Upper lobe of right lung (tissue), 1 donor: ENCODE data around the gene RIN3. TPM values are rescaled to one million over a fixed set of nuclear protein-coding genes. Genes with fewer than 3 reads are reported as not detected.

Source experiments
- ATAC-seq: fragments of 200-7000 bp; cut with Tn5 transposase; one replicate; pipeline ENCODE4 v1.9.1; 2020; ENCODE audit warnings: mild to moderate bottlenecking, moderate library complexity
- DNase-seq: peaks from one replicate; pipeline ENCODE4 v3.0.0-alpha.2; 2020
- H3K27ac ChIP-seq: fragments of 200-600 bp; one replicate; pipeline ENCODE4 v1.8.0; 2022
- H3K27me3 ChIP-seq: fragments of 200-600 bp; one replicate; pipeline ENCODE4 v1.8.0; 2022; ENCODE audit warnings: mild to moderate bottlenecking
- H3K36me3 ChIP-seq: fragments of 200-600 bp; one replicate; pipeline ENCODE4 v1.8.0; 2022
- H3K4me1 ChIP-seq: fragments of 200-600 bp; one replicate; pipeline ENCODE4 v1.8.0; 2022
- H3K4me3 ChIP-seq: fragments of 200-600 bp; one replicate; pipeline ENCODE4 v1.8.0; 2022; ENCODE audit warnings: mild to moderate bottlenecking
- H3K9me3 ChIP-seq: fragments of 200-600 bp; one replicate; pipeline ENCODE4 v1.8.0; 2022
- CTCF ChIP-seq: fragments of 200-600 bp; IDR thresholded peaks from one replicate; pipeline ENCODE4 v1.8.0; 2022; ENCODE audit warnings: antibody characterized with exemption
- intact Hi-C: fragments of 100-400 bp; cut with DNase I; formaldehyde crosslinking; loops from one replicate; pipeline ENCODE4 v1.11.0; 2022
- total RNA-seq: library from RNA; stranded (reverse); fragmentation: NEBNext Ultra II Directional; extraction: Animal tissue kit (Norgen Biotek cat#: 25700); gene quantifications from one replicate; pipeline ENCODE4 v1.2.1, GENCODE V29; 2021
- donor health status: DM: no; HTN: yes; CAD: no; lungs with severe emphysema.

The RIN3 gene
- total RNA-seq, 1 donor from 2014 or later = 56.0 TPM

- no peak for DNase-seq
- ATAC-seq = peak; percentile 33
- no peak for TF ChIP-seq CTCF
Measured at GRCh38 chr14:92552066-92552465, 38.5 kb downstream of the RIN3 start.

GRCh38 chr14:92553438-92553837 is 39.9 kb downstream of the RIN3 start:
- DNase-seq = no peak

More at GRCh38 chr14:92552066-92552465, 38.5 kb downstream of the RIN3 start:
- Histone ChIP-seq H3K36me3 (peaks cover 11% of the 10 kb centered on the region), H3K9me3 (no peaks in the 10 kb centered on the region), H3K27me3 (no peaks in the 10 kb centered on the region), H3K4me3 (no peak overlapping the region), H3K4me1 (peaks cover 61% of the 10 kb centered on the region), H3K27ac (peak overlapping the region; percentile 17)
- intact Hi-C loops = no loop called here

GRCh38 chr14:92555465-92556111 is 42.0 kb downstream of the RIN3 start:
- Histone ChIP-seq H3K27ac (no peak overlapping the region), H3K4me1 (peaks cover 48% of the 10 kb centered on the region), H3K9me3 (no peaks in the 10 kb centered on the region), H3K36me3 (peaks cover 24% of the 10 kb centered on the region), H3K4me3 (no peak overlapping the region), H3K27me3 (no peaks in the 10 kb centered on the region)
- DNase-seq (no peak), ATAC-seq (no peak)
- intact Hi-C loops = no loop called here
- TF ChIP-seq CTCF = no peak

More at GRCh38 chr14:92553438-92553837, 39.9 kb downstream of the RIN3 start:
- ATAC-seq = no peak
- peaks cover 61% of the 10 kb centered on the region for H3K4me1 ChIP-seq
- H3K9me3 ChIP-seq = no peaks in the 10 kb centered on the region
- H3K27me3 ChIP-seq = no peaks in the 10 kb centered on the region
- intact Hi-C loops = no loop called here
- peaks cover 15% of the 10 kb centered on the region for H3K36me3 ChIP-seq
- H3K27ac ChIP-seq = peak overlapping the region; percentile 11
- TF ChIP-seq CTCF = no peak
- H3K4me3 ChIP-seq = no peak overlapping the region

- peaks cover 24% of the 10 kb centered on the region for H3K36me3 ChIP-seq
- DNase-seq (no peak), ATAC-seq (peak; percentile 36)
- H3K27ac ChIP-seq = no peak overlapping the region
- TF ChIP-seq CTCF = no peak
- peaks cover 41% of the 10 kb centered on the region for H3K4me1 ChIP-seq
- H3K4me3 ChIP-seq = no peak overlapping the region
- intact Hi-C loops = no loop called here
- H3K27me3 ChIP-seq = no peaks in the 10 kb centered on the region
- H3K9me3 ChIP-seq = no peaks in the 10 kb centered on the region
Measured at GRCh38 chr14:92556255-92556741, 42.7 kb downstream of the RIN3 start.

GRCh38 chr14:92556863-92557543 is 43.4 kb downstream of the RIN3 start:
- ATAC-seq (no peak), DNase-seq (no peak)
- H3K27me3 ChIP-seq = no peaks in the 10 kb centered on the region
- peaks cover 35% of the 10 kb centered on the region for H3K4me1 ChIP-seq
- no peak for TF ChIP-seq CTCF
- no peak overlapping the region for H3K27ac ChIP-seq
- H3K4me3 ChIP-seq = no peak overlapping the region
- peaks cover 24% of the 10 kb centered on the region for H3K36me3 ChIP-seq
- no peaks in the 10 kb centered on the region for H3K9me3 ChIP-seq
- intact Hi-C loops = no loop called here
